GM18499 (cell line): ENCODE data around the gene RAB4A.

ENCODE experiments used
- ATAC-seq: cut with Tn5 transposase; IDR thresholded peaks from one replicate; pipeline ENCODE4 v1.9.1; 2021; ENCODE audit warnings: moderate number of reproducible peaks; ENCODE audit not compliant: insufficient read depth, unreplicated experiment

Gene RAB4A

GRCh38 chr1:229270547-229271447 is at the start of gene RAB4A:
Gene RAB4A (plus strand): TSS chr1:229271111. CDS start chr1:229271340, 229 bp downstream.
- ATAC-seq = peak; percentile 46

- no peak for ATAC-seq
These were observed 48.8 kb upstream of the RAB4A start for GRCh38 chr1:229222081-229222480.

- no peak for ATAC-seq
These were observed 47.4 kb upstream of the RAB4A start for GRCh38 chr1:229223498-229223897.

- ATAC-seq = no peak
These were observed 46.6 kb upstream of the RAB4A start for GRCh38 chr1:229224308-229224707.

- no peak for ATAC-seq
These were observed 45.6 kb upstream of the RAB4A start for GRCh38 chr1:229225331-229225782.

- no peak for ATAC-seq
These were observed 44.1 kb upstream of the RAB4A start for GRCh38 chr1:229226796-229227195.

GRCh38 chr1:229227298-229227919 is 43.5 kb upstream of the RAB4A start:
- ATAC-seq = no peak

GRCh38 chr1:229228522-229228921 is 42.4 kb upstream of the RAB4A start:
- no peak for ATAC-seq

GRCh38 chr1:229229137-229229720 is 41.7 kb upstream of the RAB4A start:
- no peak for ATAC-seq

GRCh38 chr1:229229721-229230139 is 41.2 kb upstream of the RAB4A start:
- no peak for ATAC-seq

- peak; percentile 75 for ATAC-seq
These were observed 40.6 kb upstream of the RAB4A start for GRCh38 chr1:229230140-229230892.

- no peak for ATAC-seq
These were observed 39.8 kb upstream of the RAB4A start for GRCh38 chr1:229230893-229231753.

- ATAC-seq = no peak
These were observed 39.2 kb upstream of the RAB4A start for GRCh38 chr1:229231754-229232119.

GRCh38 chr1:229234870-229235472 is 35.9 kb upstream of the RAB4A start:
- ATAC-seq = no peak

- ATAC-seq = no peak
These were observed 33.6 kb upstream of the RAB4A start for GRCh38 chr1:229237320-229237719.

- ATAC-seq = no peak
These were observed 32.7 kb upstream of the RAB4A start for GRCh38 chr1:229238231-229238630.

GRCh38 chr1:229238674-229239415 is 32.1 kb upstream of the RAB4A start:
- ATAC-seq = no peak

GRCh38 chr1:229240532-229240931 is 30.4 kb upstream of the RAB4A start:
- no peak for ATAC-seq
